PC-9 (cell line): Measurements from ENCODE around the gene FOXM1. TPM values are rescaled to one million over a fixed set of nuclear protein-coding genes. Genes with fewer than 3 reads are reported as not detected.

Source experiments
- BruUV-seq: library from RNA; stranded (reverse); fragments of 400-500 nt; replicated peaks from 2 replicates; lab custom pipeline; 2021; lab: Mats Ljungman, UMichigan
- CTCF ChIA-PET: fragments of 300-600 bp; sonication (Branson Sonifier 250); formaldehyde crosslinking; loops from one replicate; lab custom pipeline; 2022; ENCODE audit warnings: antibody characterized with exemption; lab: Charles Lee
- POLR2A ChIA-PET: fragments of 300-600 bp; sonication (Branson Sonifier 250); formaldehyde crosslinking; loops from one replicate; lab custom pipeline; 2022; ENCODE audit warnings: antibody characterized with exemption; ENCODE audit not compliant: unreplicated experiment; lab: Charles Lee
- DNase-seq, 2 experiments: peaks; one replicate each; pipeline versions ENCODE4 v3.0.0 to v3.0.0-alpha.2; 2015 to 2022; ENCODE audit warnings: mixed read lengths in 1 of 2
- H2AFZ ChIP-seq: fragments of 200-600 bp; sonication (generic); 2 replicates; pipeline ENCODE4 v1.8.1; 2017; ENCODE audit warnings: antibody characterized with exemption
- H3F3A ChIP-seq: fragments of 200-600 bp; sonication (generic); 2 replicates; pipeline ENCODE4 v1.8.1; 2017; ENCODE audit warnings: antibody characterized with exemption, mild to moderate bottlenecking, low read depth; ENCODE audit not compliant: insufficient read depth
- H3K27ac ChIP-seq: fragments of 200-600 bp; sonication (generic); 2 replicates; pipeline ENCODE4 v1.6.1; 2016; ENCODE audit warnings: mixed run types
- H3K27me3 ChIP-seq: fragments of 200-600 bp; sonication (generic); 2 replicates; pipeline ENCODE4 v1.6.1; 2016; ENCODE audit warnings: low read depth, mixed run types; ENCODE audit not compliant: insufficient read depth
- H3K36me3 ChIP-seq: fragments of 200-600 bp; sonication (generic); 2 replicates; pipeline ENCODE4 v1.6.1; 2016; ENCODE audit warnings: low read depth, mixed run types
- H3K4me1 ChIP-seq: fragments of 200-600 bp; sonication (generic); replicated peaks from 2 replicates; pipeline ENCODE4 v1.6.1; 2016; ENCODE audit warnings: mixed run types; ENCODE audit not compliant: insufficient read depth
- H3K4me2 ChIP-seq: fragments of 200-600 bp; sonication (generic); 2 replicates; pipeline ENCODE4 v1.6.1; 2017; ENCODE audit warnings: mixed run types
- H3K4me3 ChIP-seq: fragments of 200-600 bp; sonication (generic); 2 replicates; pipeline ENCODE4 v1.6.1; 2016; ENCODE audit warnings: mixed run types
- H3K79me2 ChIP-seq: fragments of 200-600 bp; sonication (generic); 2 replicates; pipeline ENCODE4 v1.6.1; 2017; ENCODE audit warnings: low read depth, mixed run types
- H3K9me2 ChIP-seq: fragments of 200-600 bp; sonication (generic); 2 replicates; pipeline ENCODE4 v1.8.1; 2017; ENCODE audit warnings: mild to moderate bottlenecking; ENCODE audit not compliant: insufficient read depth
- H3K9me3 ChIP-seq: fragments of 200-600 bp; sonication (generic); 2 replicates; pipeline ENCODE4 v1.8.1; 2016; ENCODE audit warnings: low read depth; ENCODE audit not compliant: insufficient read depth
- H4K20me1 ChIP-seq: fragments of 200-600 bp; sonication (generic); 2 replicates; pipeline ENCODE4 v1.8.1; 2017; ENCODE audit not compliant: insufficient read depth
- EZH2 ChIP-seq: fragments of 200-600 bp; sonication (generic); IDR thresholded peaks from 2 replicates; pipeline ENCODE4 v1.8.0; 2017; ENCODE audit warnings: antibody characterized with exemption, low read depth
- intact Hi-C: fragments of 100-400 bp; cut with micrococcal nuclease; formaldehyde crosslinking; loops from one replicate; pipeline ENCODE4 v1.10.0; 2022; ENCODE audit not compliant: unreplicated experiment
- total RNA-seq: library from RNA; stranded (reverse); gene quantifications from 2 replicates; pipeline ENCODE4 v1.2.3, GENCODE V29; 2021
- TF ChIP-seq, protein P1 (sequence below): fragments of 200-600 bp; sonication (generic); conservative IDR thresholded peaks from 2 replicates; pipeline ENCODE4 v1.6.1; 2017; ENCODE audit warnings: mixed run types, antibody characterized with exemption, mild to moderate bottlenecking, moderate library complexity

The FOXM1 gene
- total RNA-seq, 1 experiment from 2014 or later, result 225 TPM

DNA sequence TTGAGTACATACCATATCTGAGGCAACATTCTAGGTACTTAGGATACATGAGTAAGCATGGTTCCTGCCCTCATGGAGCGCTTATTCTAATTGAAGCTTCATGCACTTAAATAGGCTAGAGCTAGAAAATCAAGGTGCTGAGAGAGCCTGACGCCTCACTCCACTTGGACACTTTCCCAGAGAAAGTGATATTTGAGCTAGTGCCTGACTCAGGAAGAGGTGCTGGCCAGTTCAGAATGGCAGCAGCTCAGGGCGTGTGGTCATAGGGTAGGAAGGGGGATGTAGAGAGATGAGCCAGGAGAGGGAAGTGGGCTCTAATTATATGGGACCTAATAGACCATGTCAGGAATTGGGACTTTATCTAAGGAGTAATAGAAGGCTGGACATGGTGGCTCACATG lies 47.0 kb upstream of the FOXM1 start:
- Histone ChIP-seq H3K4me1 (no peaks in the 10 kb centered on the region), H3K36me3 (peaks cover 31% of the 10 kb centered on the region; the same call in 1 of the 2 replicates), H3K4me3 (no peak overlapping the region), H3K27me3 (no peaks in the 10 kb centered on the region), H4K20me1 (no peaks in the 10 kb centered on the region), H3F3A (no peaks in the 10 kb centered on the region), H3K9me3 (no peaks in the 10 kb centered on the region), H3K4me2 (no peak overlapping the region), H2AFZ (no peak overlapping the region), H3K9me2 (no peaks in the 10 kb centered on the region), H3K27ac (no peak overlapping the region), H3K79me2 (no peaks in the 10 kb centered on the region)
- ChIA-PET POLR2A (interaction anchor here (0.6 kb wide), 1 partner anchor 128 kb away, joined by 3 read pairs; no protein-coding TSS in a partner anchor), CTCF (no interaction called here)
- TF ChIP-seq EZH2, result no peak
- TF ChIP-seq, protein P1, sequence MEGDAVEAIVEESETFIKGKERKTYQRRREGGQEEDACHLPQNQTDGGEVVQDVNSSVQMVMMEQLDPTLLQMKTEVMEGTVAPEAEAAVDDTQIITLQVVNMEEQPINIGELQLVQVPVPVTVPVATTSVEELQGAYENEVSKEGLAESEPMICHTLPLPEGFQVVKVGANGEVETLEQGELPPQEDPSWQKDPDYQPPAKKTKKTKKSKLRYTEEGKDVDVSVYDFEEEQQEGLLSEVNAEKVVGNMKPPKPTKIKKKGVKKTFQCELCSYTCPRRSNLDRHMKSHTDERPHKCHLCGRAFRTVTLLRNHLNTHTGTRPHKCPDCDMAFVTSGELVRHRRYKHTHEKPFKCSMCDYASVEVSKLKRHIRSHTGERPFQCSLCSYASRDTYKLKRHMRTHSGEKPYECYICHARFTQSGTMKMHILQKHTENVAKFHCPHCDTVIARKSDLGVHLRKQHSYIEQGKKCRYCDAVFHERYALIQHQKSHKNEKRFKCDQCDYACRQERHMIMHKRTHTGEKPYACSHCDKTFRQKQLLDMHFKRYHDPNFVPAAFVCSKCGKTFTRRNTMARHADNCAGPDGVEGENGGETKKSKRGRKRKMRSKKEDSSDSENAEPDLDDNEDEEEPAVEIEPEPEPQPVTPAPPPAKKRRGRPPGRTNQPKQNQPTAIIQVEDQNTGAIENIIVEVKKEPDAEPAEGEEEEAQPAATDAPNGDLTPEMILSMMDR, result no peak
- intact Hi-C loops, result no loop called here
- BruUV-seq, result no TSS peak
- DNase-seq, result no peak

DNA sequence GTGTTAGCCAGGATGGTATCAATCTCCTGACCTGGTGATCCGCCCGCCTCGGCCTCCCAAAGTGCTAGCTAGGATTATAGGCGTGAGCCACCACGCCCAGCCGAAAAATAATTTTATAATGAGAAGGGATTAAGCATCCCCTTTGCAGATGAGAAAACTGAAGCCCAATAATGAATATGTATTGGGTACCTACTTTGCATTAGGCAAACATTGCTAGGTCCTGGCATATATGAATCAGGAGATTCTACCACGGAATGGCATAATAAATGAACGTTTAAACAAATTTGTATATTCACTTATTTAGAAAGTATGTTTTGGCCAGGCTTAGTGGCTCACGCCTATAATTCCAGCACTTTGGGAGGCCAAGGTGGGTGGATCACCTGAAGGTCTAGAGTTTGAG lies 46.1 kb upstream of the FOXM1 start:
- CTCF ChIA-PET, result no interaction called here
- BruUV-seq, result no TSS peak

DNA sequence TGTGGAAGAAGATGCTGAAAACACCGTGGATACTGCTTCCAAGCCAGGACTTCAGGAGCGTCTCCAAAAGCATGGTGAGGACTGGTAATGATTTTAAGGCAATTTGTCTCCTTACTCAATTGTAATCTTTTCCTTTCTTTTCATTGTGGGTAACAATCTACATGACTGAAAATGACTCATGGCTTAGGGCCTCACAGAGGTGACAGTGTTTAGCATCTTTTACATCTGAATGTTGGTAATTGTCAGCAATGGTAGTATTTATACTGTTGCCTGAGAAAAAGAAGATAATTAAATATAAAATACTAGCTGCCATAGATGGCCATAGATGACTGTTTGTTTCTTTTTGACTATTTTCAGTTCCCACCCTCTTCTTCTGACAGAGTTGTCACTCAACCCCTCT lies 45.4 kb upstream of the FOXM1 start:
- BruUV-seq, result no TSS peak
- DNase-seq, result no peak
- TF ChIP-seq, protein P1, result no peak
- TF ChIP-seq EZH2, result no peak
- Histone ChIP-seq H3K4me2 (no peak overlapping the region), H3F3A (no peaks in the 10 kb centered on the region), H2AFZ (no peak overlapping the region), H3K9me2 (no peaks in the 10 kb centered on the region), H3K79me2 (no peaks in the 10 kb centered on the region), H3K27ac (no peak overlapping the region), H3K9me3 (no peaks in the 10 kb centered on the region), H3K27me3 (no peaks in the 10 kb centered on the region), H3K4me1 (no peaks in the 10 kb centered on the region), H3K4me3 (no peak overlapping the region), H3K36me3 (peaks cover 26% of the 10 kb centered on the region; the same call in 1 of the 2 replicates), H4K20me1 (no peaks in the 10 kb centered on the region)
- intact Hi-C loops, result no loop called here
- ChIA-PET CTCF (no interaction called here), POLR2A (interaction anchor here (0.6 kb wide), 1 partner anchor 69 kb away, joined by 4 read pairs; no protein-coding TSS in a partner anchor)

More for the DNA sequence above, 46.1 kb upstream of the FOXM1 start:
- no peaks in the 10 kb centered on the region for H3K9me2 ChIP-seq
- H3F3A ChIP-seq, result no peaks in the 10 kb centered on the region
- no peak for DNase-seq
- no peak overlapping the region for H2AFZ ChIP-seq
- POLR2A ChIA-PET, result no interaction called here
- H3K4me3 ChIP-seq, result no peak overlapping the region
- no peak overlapping the region for H3K4me2 ChIP-seq
- H3K4me1 ChIP-seq, result no peaks in the 10 kb centered on the region
- intact Hi-C loops, result no loop called here
- H4K20me1 ChIP-seq, result no peaks in the 10 kb centered on the region
- H3K79me2 ChIP-seq, result no peaks in the 10 kb centered on the region
- H3K27ac ChIP-seq, result no peak overlapping the region
- H3K27me3 ChIP-seq, result no peaks in the 10 kb centered on the region
- TF ChIP-seq, protein P1, result no peak
- TF ChIP-seq EZH2, result no peak
- no peaks in the 10 kb centered on the region for H3K9me3 ChIP-seq
- peaks cover 31% of the 10 kb centered on the region; the same call in 1 of the 2 replicates for H3K36me3 ChIP-seq
